ENCODE data around the gene TOR2A. TPM values are rescaled to one million over a fixed set of nuclear protein-coding genes. Genes with fewer than 3 reads are reported as not detected.
A peak's percentile ranks its signal among the peaks of the same experiment; 100 is the strongest.

The TOR2A gene
- total and polyA plus RNA-seq, 2 of the 8 experiments (the other 6 are each of a cell fraction or from before 2014, with no cell fraction given): 18.7 to 24.9 TPM

DNA sequence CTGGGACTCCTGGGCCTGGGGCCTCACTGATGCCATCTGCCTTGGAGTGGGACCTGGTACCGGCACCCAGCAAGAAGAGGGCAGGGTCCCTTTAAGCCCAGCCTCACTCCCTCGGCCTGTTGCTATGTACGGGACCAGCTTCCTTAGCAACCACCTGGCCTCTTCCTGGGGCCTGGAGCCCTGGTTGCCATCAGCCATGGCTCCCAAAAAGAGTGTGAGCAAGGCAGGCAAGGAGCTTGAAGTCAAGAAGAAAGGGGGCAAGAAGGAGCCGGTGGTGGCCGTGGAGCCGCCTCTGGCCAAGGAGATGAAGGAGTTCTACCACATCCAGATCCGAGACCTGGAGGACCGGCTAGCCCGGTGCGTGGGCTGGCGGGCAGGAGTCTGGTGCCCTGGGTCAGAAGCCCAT lies 28.3 kb downstream of the TOR2A start, which contains the start of gene CFAP157:
Gene CFAP157 (plus strand): TSS at position 153 of the 406 bp plus-strand sequence. CDS start 44 bp downstream, at position 197.
- Histone ChIP-seq H2BK5ac (ENCODE audit: low read depth, low read length) (no peak within 1 kb of the TSS), H2BK15ac (ENCODE audit: low read length) (no peak within 1 kb of the TSS; the same call in 1 of the 2 replicates), H2BK120ac (replicated peaks; ENCODE audit: low read depth, low read length) (no peak within 1 kb of the TSS), H3K4me2 (ENCODE audit: insufficient read depth in 1 of 2, low read depth in 2 of 2, low read length in 2 of 2) (peak within 1 kb of the TSS in 1 of 2 experiments; percentile 12; a peak in 2 of 4 replicates), H3K9me3 (ENCODE audit: insufficient read depth in 2 of 2, low read depth in 1 of 2, low read length in 1 of 2) (no peaks in the 10 kb centered on the region), H3K27me3 (replicated peaks in 1 of 4; ENCODE audit: control insufficient read depth in 3 of 4, extremely low read depth in 1 of 4, insufficient read depth in 3 of 4, low read length in 3 of 4) (no peaks in the 10 kb centered on the region; a peak in 2 of 7 replicates), H3K4ac (replicated peaks; ENCODE audit: insufficient read length, low read depth, low read length) (peak within 1 kb of the TSS; percentile 44), H3K23me2 (ENCODE audit: low read depth, low read length) (no peaks in the 10 kb centered on the region), H3K18ac (ENCODE audit: extremely low read depth, low read length) (no peak within 1 kb of the TSS; the same call in 1 of the 2 replicates), H2AFZ (ENCODE audit: low read length) (no peak within 1 kb of the TSS), H4K20me1 (replicated peaks in 1 of 2; ENCODE audit: control insufficient read depth in 1 of 2, insufficient read depth in 2 of 2, low read length in 2 of 2) (no peaks in the 10 kb centered on the region), H2BK12ac (ENCODE audit: low read depth, low read length) (peak within 1 kb of the TSS; percentile 55), H3K79me2 (ENCODE audit: control insufficient read depth in 1 of 2, insufficient read depth in 2 of 2, low read length in 2 of 2) (no peaks in the 10 kb centered on the region), H3K9ac (replicated peaks in 1 of 4; ENCODE audit: extremely low read depth in 1 of 4, low read depth in 3 of 4, low read length in 3 of 4) (no peak within 1 kb of the TSS), H3K4me3 (ENCODE audit: extremely low read depth in 1 of 4, insufficient read depth in 2 of 4, low read depth in 3 of 4, low read length in 4 of 4) (no peak within 1 kb of the TSS), H3K27ac (ENCODE audit: low read depth, low read length) (peak within 1 kb of the TSS; percentile 6; the same call in 1 of the 2 replicates), H3K14ac (ENCODE audit: insufficient read length) (no peak within 1 kb of the TSS), H2BK20ac (ENCODE audit: low read length) (no peak within 1 kb of the TSS), H4K8ac (ENCODE audit: extremely low read depth, insufficient read depth, low read length) (peak within 1 kb of the TSS; percentile 38), H4K91ac (replicated peaks; ENCODE audit: insufficient read length, low read length) (no peak within 1 kb of the TSS), H3K36me3 (ENCODE audit: control insufficient read depth in 2 of 4, insufficient read depth in 4 of 4, low read length in 3 of 4) (no peaks in the 10 kb centered on the region), H4K5ac (ENCODE audit: insufficient read length, low read depth, low read length) (no peak within 1 kb of the TSS), H3K4me1 (replicated peaks in 1 of 4; ENCODE audit: control insufficient read depth in 3 of 4, insufficient read depth in 4 of 4, low read length in 3 of 4) (peaks cover 0 to 20% (median 13%) of the 10 kb centered on the region in 4 experiments; a peak in 6 of 7 replicates), H2AK5ac (ENCODE audit: low read depth, low read length) (no peak within 1 kb of the TSS), H3K23ac (ENCODE audit: insufficient read length) (no peak within 1 kb of the TSS), H3K56ac (replicated peaks; ENCODE audit: insufficient read length, low read depth, low read length) (no peak within 1 kb of the TSS), H3K79me1 (ENCODE audit: low read depth, low read length) (no peaks in the 10 kb centered on the region)
- DNase-seq (ENCODE audit: low read depth in 1 of 2, low spot score in 2 of 2): peak in 1 of 2 experiments; percentile 68
- ChIA-PET POLR2A (ENCODE audit: partially characterized antibody) (interaction anchor here (0.6 to 2.5 kb wide), 4 partner anchors 8 to 103 kb away, joined by 3 to 17 read pairs (median 3); partner anchors contain the start of genes PTRH1 and TTC16), CTCF (ENCODE audit: partially characterized antibody) (interaction anchor here (0.5 to 2.8 kb wide), 13 partner anchors 9 to 217 kb away, joined by 3 to 10 read pairs (median 3); partner anchors contain the start of gene TOR2A)
- no peak for FAIRE-seq
- TF ChIP-seq SIRT6 (IDR thresholded peaks at IDR 0.05; ENCODE audit: low read length): no peak
- TF ChIP-seq, protein P1, sequence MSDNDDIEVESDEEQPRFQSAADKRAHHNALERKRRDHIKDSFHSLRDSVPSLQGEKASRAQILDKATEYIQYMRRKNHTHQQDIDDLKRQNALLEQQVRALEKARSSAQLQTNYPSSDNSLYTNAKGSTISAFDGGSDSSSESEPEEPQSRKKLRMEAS (IDR thresholded peaks at IDR 0.05): 0 out of 2 replicates have a peak, but pooled peaks have one; percentile 13
- 84% methylated on average over 11 of the region's 11 CpGs; no CpG with 5 or more reads in 1 of the 2 experiments for WGBS, 2 experiments (ENCODE audit: extremely low coverage in 1 of 2, insufficient coverage in 1 of 2, insufficient read length in 1 of 2, insufficient replicate concordance in 2 of 2, low coverage in 1 of 2, low lambda C conversion rate in 2 of 2, missing lambda C conversion rate in 1 of 2)
